SU-DHL-6 (cell line): ENCODE data around the gene ZNF575.
A peak's percentile ranks its signal among the peaks of the same experiment; 100 is the strongest.

Source experiments
- H2AFZ ChIP-seq: fragments of 200-600 bp; sonication (generic); 2 replicates; pipeline ENCODE4 v1.6.1; 2014; ENCODE audit warnings: low read depth, mild to moderate bottlenecking, moderate library complexity, mixed read lengths, antibody characterized with exemption, low read length; ENCODE audit not compliant: severe bottlenecking
- H3F3A ChIP-seq: fragments of 200-600 bp; shearing (Covaris generic); 2 replicates; pipeline ENCODE4 v1.6.0; 2016; ENCODE audit warnings: antibody characterized with exemption, mild to moderate bottlenecking; ENCODE audit not compliant: insufficient read depth
- H3K27ac ChIP-seq: fragments of 200-600 bp; sonication (generic); 2 replicates; pipeline ENCODE4 v1.5.1; 2016; ENCODE audit warnings: low read depth, mild to moderate bottlenecking, low read length, moderate library complexity, mixed read lengths
- H3K27me3 ChIP-seq: fragments of 200-600 bp; sonication (generic), shearing (Covaris generic); 2 replicates; pipeline ENCODE4 v1.6.0; 2014; ENCODE audit warnings: mild to moderate bottlenecking, low read length
- H3K36me3 ChIP-seq: fragments of 200-600 bp; sonication (generic); 2 replicates; pipeline ENCODE4 v1.6.1; 2014; ENCODE audit warnings: mild to moderate bottlenecking, low read length, mixed read lengths
- H3K4me2 ChIP-seq: fragments of 300-600, 200-600 bp; shearing (Covaris generic), sonication (generic); 2 replicates; pipeline ENCODE4 v1.6.0; 2014; ENCODE audit warnings: low read length, low read depth, mild to moderate bottlenecking; ENCODE audit not compliant: poor library complexity, severe bottlenecking
- H3K4me3 ChIP-seq: fragments of 200-600 bp; sonication (generic); 2 replicates; pipeline ENCODE4 v1.5.1; 2014; ENCODE audit warnings: antibody characterized with exemption, low read length, mild to moderate bottlenecking, mixed read lengths; ENCODE audit not compliant: insufficient read depth, poor library complexity, severe bottlenecking
- H3K79me2 ChIP-seq: fragments of 200-600 bp; sonication (generic); 2 replicates; pipeline ENCODE4 v1.6.1; 2014; ENCODE audit warnings: mild to moderate bottlenecking, low read length, moderate library complexity; ENCODE audit not compliant: insufficient read depth
- H3K9ac ChIP-seq: fragments of 200-600 bp; sonication (generic); 2 replicates; pipeline ENCODE4 v1.7.0; 2014; ENCODE audit warnings: mild to moderate bottlenecking, low read length
- H3K9me2 ChIP-seq: fragments of 200-600 bp; sonication (generic); replicated peaks from 2 replicates; pipeline ENCODE4 v1.6.1; 2014; ENCODE audit warnings: low read length; ENCODE audit not compliant: insufficient read depth
- H3K9me3 ChIP-seq: fragments of 200-600 bp; sonication (generic); 2 replicates; pipeline ENCODE4 v1.6.1; 2014; ENCODE audit warnings: low read length, mixed read lengths; ENCODE audit not compliant: insufficient read depth
- H4K20me1 ChIP-seq: fragments of 200-600 bp; sonication (generic); 2 replicates; pipeline ENCODE4 v1.6.1; 2014; ENCODE audit warnings: low read depth, mild to moderate bottlenecking, antibody characterized with exemption, low read length, moderate library complexity, mixed read lengths
- EZH2phosphoT487 ChIP-seq: fragments of 200-600 bp; sonication (generic), shearing (Covaris generic); conservative IDR thresholded peaks from 2 replicates; pipeline ENCODE4 v1.6.1; 2018; ENCODE audit warnings: mild to moderate bottlenecking, antibody characterized with exemption, low read length, moderate library complexity, mixed read lengths
- TF ChIP-seq, protein P1 (sequence below): fragments of 200-600 bp; sonication (generic); IDR thresholded peaks from one replicate; pipeline ENCODE4 v1.5.1; 2017; ENCODE audit warnings: antibody characterized with exemption, mild to moderate bottlenecking, low read length, moderate library complexity; ENCODE audit not compliant: insufficient read depth, poor library complexity, severe bottlenecking

ZNF575 gene

DNA sequence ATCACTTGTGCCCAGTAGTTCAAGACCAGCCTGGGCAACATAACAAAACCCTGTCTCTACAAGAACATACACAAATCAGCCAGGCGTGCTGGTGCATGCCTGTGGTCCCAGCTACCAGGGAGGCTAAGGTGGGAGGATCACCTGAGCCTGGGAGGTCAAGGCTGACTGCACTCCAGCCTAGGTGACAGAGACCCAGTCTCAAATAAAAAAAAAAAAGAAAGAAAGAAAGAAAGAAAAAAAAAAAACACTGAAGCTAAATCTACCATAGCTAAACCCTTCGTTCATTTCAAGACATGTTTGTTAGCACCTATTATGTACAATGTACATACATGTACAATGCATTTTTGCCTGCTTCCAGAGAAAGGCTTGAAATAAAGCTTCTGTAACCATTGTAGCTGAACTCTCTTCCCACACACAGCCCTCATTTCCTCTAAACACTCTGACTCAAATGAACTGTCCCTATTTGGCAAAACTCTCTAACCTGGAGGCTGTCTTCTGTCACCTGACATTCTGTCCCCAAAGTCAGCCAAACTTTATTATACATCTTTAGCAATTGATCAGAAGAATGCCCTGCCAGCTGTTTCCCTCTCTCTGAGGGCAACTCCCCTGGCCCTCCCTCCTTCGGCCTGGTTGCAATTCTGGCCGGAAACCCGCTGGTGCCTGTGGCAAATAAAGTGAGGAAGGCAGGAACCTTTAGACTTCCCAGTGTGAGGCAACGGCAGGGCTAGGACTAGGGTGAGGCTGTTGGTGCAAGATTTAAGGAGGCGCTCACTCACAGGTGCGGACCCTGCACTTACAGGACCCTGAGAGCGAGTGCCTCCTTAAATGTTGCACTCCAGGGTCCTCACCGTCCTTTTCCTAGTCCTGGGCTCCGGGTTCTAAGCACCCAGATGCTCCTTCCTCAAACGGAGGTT, 7.8 kb upstream of the ZNF575 start:
- Histone ChIP-seq H3K9me2 (no peaks in the 10 kb centered on the region), H3K79me2 (no peaks in the 10 kb centered on the region)

DNA sequence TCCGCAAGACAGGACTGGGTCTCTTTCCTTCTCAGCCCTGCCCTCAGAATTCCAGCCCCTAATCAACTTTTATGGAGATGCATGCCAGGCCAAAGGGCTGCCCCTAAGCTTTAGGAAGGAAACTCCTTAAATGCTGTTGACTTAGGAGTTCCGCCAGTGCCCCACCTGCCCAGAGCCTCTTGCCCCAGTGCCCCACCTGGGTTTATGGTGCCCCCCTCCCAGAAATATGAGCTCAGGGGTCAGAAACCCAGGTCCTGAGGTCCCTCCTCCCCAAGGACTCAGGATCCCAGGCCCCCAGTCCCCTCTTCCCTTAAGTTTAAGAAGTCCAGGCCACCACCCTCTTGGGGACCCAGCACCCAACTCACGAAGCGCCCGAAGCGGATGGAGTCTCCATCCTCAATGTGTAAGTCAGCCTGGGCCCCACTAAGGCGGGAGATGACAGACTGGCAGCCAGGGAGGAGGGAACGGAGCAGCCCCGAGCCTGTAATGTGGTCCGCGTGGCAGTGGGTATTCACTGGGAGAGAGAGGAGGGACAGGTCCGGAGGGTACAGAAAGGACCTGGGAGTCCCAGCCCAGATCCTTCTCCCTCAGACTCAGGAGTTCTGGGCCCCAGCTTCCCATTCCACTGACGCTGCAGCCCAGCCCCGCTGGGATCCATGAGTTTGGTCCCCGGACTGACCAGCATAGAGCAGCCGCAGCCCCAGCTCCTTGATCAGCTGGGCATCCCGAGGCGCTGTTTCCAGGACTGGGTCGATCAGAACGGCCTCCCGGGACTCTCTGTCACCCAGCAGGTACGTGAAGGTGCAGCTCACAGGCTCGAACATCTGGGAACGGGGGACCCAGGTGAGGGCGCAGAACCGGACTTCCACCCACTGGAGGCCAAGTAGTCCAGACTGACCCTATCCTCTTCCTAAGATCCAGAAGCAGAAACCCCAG, 6.9 kb upstream of the ZNF575 start:
- peak overlapping the region; percentile 100 for H2AFZ ChIP-seq
- H3K79me2 ChIP-seq = no peaks in the 10 kb centered on the region
- peak overlapping the region; percentile 78 for H3K4me2 ChIP-seq
- H3K9me2 ChIP-seq = no peaks in the 10 kb centered on the region
- H3K9me3 ChIP-seq = no peaks in the 10 kb centered on the region
- no peaks in the 10 kb centered on the region for H4K20me1 ChIP-seq
- TF ChIP-seq, protein P1, sequence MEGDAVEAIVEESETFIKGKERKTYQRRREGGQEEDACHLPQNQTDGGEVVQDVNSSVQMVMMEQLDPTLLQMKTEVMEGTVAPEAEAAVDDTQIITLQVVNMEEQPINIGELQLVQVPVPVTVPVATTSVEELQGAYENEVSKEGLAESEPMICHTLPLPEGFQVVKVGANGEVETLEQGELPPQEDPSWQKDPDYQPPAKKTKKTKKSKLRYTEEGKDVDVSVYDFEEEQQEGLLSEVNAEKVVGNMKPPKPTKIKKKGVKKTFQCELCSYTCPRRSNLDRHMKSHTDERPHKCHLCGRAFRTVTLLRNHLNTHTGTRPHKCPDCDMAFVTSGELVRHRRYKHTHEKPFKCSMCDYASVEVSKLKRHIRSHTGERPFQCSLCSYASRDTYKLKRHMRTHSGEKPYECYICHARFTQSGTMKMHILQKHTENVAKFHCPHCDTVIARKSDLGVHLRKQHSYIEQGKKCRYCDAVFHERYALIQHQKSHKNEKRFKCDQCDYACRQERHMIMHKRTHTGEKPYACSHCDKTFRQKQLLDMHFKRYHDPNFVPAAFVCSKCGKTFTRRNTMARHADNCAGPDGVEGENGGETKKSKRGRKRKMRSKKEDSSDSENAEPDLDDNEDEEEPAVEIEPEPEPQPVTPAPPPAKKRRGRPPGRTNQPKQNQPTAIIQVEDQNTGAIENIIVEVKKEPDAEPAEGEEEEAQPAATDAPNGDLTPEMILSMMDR = no peak
- no peak for TF ChIP-seq EZH2phosphoT487
- peak overlapping the region; percentile 92 for H3K4me3 ChIP-seq
- H3F3A ChIP-seq = peaks cover 4% of the 10 kb centered on the region; the same call in 1 of the 2 replicates
- peak overlapping the region; percentile 76 for H3K9ac ChIP-seq
- no peaks in the 10 kb centered on the region for H3K27me3 ChIP-seq
- H3K36me3 ChIP-seq = no peaks in the 10 kb centered on the region
- H3K27ac ChIP-seq = no peak overlapping the region

More for the DNA sequence above, 7.8 kb upstream of the ZNF575 start:
- peaks cover 4% of the 10 kb centered on the region; the same call in 1 of the 2 replicates for H3F3A ChIP-seq
- no peak overlapping the region for H3K9ac ChIP-seq
- H3K4me2 ChIP-seq = peak overlapping the region; percentile 78
- no peak overlapping the region for H3K27ac ChIP-seq
- no peak overlapping the region for H2AFZ ChIP-seq
- H3K36me3 ChIP-seq = no peaks in the 10 kb centered on the region
- no peak overlapping the region for H3K4me3 ChIP-seq
- no peaks in the 10 kb centered on the region for H3K9me3 ChIP-seq
- no peaks in the 10 kb centered on the region for H3K27me3 ChIP-seq
- no peaks in the 10 kb centered on the region for H4K20me1 ChIP-seq
- TF ChIP-seq EZH2phosphoT487 = no peak
- TF ChIP-seq, protein P1 = no peak

DNA sequence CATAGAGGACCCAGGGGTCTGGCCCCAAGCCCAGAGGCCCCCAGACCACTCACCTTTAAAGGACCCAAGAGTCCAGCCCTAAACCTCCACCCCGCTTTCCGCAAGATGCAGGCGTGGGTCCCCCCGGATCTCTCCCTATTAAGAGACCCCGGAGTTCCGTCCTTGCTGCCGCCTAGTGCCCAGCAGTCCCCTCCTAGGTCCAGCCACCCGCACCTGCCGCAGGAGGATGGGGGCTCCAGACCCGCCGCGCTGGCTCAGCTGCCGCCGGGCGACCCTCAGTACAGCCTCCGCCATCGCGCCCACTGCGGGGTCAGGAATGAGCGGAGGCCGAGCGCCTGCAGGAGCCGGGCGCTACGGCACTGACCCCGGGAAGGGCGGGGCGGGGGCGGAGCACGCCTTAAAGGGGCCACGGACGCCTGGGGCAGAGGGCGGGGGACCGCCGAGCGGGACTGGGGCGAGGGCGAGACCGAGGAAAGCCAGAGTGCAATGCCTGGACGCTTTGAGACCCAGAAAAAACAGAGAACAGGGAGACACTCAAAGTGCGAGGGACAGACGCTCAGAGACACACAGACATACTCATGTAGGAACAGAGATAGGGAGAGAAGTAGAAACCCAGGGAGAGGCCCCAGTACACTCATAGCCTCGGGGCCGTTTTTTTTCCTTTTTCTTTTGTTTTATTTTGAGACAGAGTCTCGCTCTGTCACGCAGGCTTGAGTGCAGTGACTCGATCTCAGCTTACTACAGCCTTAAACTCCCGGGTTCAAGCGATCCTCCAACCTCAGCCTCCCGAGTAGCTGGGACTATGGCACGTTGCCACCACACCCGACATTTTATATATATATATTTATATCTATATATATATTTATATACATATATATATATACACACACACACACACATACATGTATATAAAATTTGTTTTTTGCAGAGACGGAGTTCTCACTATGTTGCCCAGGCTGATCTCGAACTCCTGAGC, 5.8 kb upstream of the ZNF575 start, which contains the start of gene ETHE1:
Gene ETHE1, minus strand, starts transcription at position 318 of the 976 bp plus-strand sequence. Its CDS starts 24 bp downstream, at position 294.
- Histone ChIP-seq H4K20me1 (no peaks in the 10 kb centered on the region), H3K27me3 (no peaks in the 10 kb centered on the region), H3K9me2 (no peaks in the 10 kb centered on the region), H3F3A (peaks cover 4% of the 10 kb centered on the region; the same call in 1 of the 2 replicates), H3K9ac (peak within 1 kb of the TSS; percentile 76), H3K4me2 (peak within 1 kb of the TSS; percentile 78), H2AFZ (peak within 1 kb of the TSS; percentile 100), H3K4me3 (peak within 1 kb of the TSS; percentile 92), H3K79me2 (no peaks in the 10 kb centered on the region), H3K9me3 (no peaks in the 10 kb centered on the region), H3K36me3 (no peaks in the 10 kb centered on the region), H3K27ac (no peak within 1 kb of the TSS)
- TF ChIP-seq EZH2phosphoT487 = no peak
- TF ChIP-seq, protein P1 = no peak
